Measurements from ENCODE around the gene AP3D1. TPM values are rescaled to one million over a fixed set of nuclear protein-coding genes. Genes with fewer than 3 reads are reported as not detected.

The AP3D1 gene
- total and polyA plus RNA-seq, 9 of the 15 experiments (the other 6 are each of a cell fraction or from before 2014, with no cell fraction given): 1.2 to 86.1 (median 35.9) TPM

DNA sequence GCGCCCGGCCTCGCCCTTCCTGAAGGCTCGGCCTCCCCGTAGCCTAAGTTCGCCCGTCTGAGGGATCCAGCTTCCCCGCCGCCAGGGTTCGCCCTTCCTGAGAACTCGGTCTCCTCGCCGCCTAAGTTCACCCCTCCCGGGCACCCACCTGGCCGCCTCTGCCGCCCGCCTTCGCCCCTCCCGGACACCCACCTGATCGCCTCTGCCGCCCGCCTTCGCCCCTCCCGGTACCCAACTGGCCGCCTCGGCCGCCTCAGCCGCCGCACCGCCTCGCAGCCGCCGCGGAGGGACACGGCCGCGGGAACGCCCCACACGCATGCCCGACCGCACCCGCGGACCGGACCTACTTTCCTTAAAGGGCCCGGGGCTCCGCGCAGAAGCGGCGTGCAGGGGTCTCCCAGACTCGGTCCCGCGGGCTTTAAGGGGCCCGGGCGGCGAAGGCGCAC is 55.3 kb downstream of the AP3D1 start, which contains the start of gene MOB3A (continued):
- TF ChIP-seq ZNF384 (IDR thresholded peaks at IDR 0.05; ENCODE audit: low read depth, low read length): 0 out of 2 replicates have a peak, but pooled peaks have one; percentile 19
- no peak for TF ChIP-seq ZNF175 (CRISPR knock-in tag; IDR thresholded peaks at IDR 0.05; ENCODE audit: low read depth)
- peak; percentile 72; the same call in 1 of the 2 replicates for TF ChIP-seq ELF2 (CRISPR knock-in tag; IDR thresholded peaks at IDR 0.05)
- no peak for TF ChIP-seq RBM22 (IDR thresholded peaks at IDR 0.05; ENCODE audit: low read depth, low read length, poor library complexity, severe bottlenecking)
- TF ChIP-seq ZNF764 (CRISPR knock-in tag; IDR thresholded peaks at IDR 0.05; ENCODE audit: low read depth): 0 out of 2 replicates have a peak, but pooled peaks have one; percentile 27
- TF ChIP-seq ARNT (IDR thresholded peaks at IDR 0.05): 0 out of 4 replicates have a peak, but pooled peaks of 1 of the 2 experiments have one; percentile 6
- TF ChIP-seq BHLHE40 (IDR thresholded peaks at IDR 0.05; ENCODE audit: low read length): peak; percentile 64; the same call in 1 of the 2 replicates
- 0 out of 2 replicates have a peak, but pooled peaks have one; percentile 46 for TF ChIP-seq DEAF1 (CRISPR knock-in tag; IDR thresholded peaks at IDR 0.05)
- 0 out of 4 replicates have a peak, but pooled peaks of 1 of the 2 experiments have one; percentile 67 for TF ChIP-seq MLX (CRISPR knock-in tag; conservative IDR thresholded peaks at IDR 0.05)
- TF ChIP-seq SMAD3 (CRISPR knock-in tag; conservative IDR thresholded peaks at IDR 0.05): 0 out of 2 replicates have a peak, but pooled peaks have one; percentile 17
- TF ChIP-seq, protein P1, sequence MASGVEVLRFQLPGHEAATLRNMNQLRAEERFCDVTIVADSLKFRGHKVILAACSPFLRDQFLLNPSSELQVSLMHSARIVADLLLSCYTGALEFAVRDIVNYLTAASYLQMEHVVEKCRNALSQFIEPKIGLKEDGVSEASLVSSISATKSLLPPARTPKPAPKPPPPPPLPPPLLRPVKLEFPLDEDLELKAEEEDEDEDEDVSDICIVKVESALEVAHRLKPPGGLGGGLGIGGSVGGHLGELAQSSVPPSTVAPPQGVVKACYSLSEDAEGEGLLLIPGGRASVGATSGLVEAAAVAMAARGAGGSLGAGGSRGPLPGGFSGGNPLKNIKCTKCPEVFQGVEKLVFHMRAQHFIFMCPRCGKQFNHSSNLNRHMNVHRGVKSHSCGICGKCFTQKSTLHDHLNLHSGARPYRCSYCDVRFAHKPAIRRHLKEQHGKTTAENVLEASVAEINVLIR (CRISPR knock-in tag; IDR thresholded peaks at IDR 0.05): 0 out of 2 replicates have a peak, but pooled peaks have one; percentile 38
- peak; percentile 71; the same call in 1 of the 2 replicates for TF ChIP-seq ILF3 (IDR thresholded peaks at IDR 0.05; ENCODE audit: borderline replicate concordance)
- no peak for TF ChIP-seq USF2 (CRISPR knock-in tag; IDR thresholded peaks at IDR 0.05)
- peak; percentile 49; the same call in 1 of the 2 replicates for TF ChIP-seq RNF2 (IDR thresholded peaks at IDR 0.05)
- TF ChIP-seq ZNF57 (CRISPR knock-in tag; IDR thresholded peaks at IDR 0.05): no peak
- TF ChIP-seq TEAD4 (IDR thresholded peaks at IDR 0.05; ENCODE audit: low read length): no peak; the same call in 1 of the 2 replicates
- peak; percentile 54; the same call in 1 of the 2 replicates for TF ChIP-seq TEAD4 (CRISPR knock-in tag; IDR thresholded peaks at IDR 0.05; ENCODE audit: borderline replicate concordance)
- TF ChIP-seq NONO (IDR thresholded peaks at IDR 0.05; ENCODE audit: low read depth in 2 of 2, low read length in 1 of 2): peak in 1 of 2 experiments; percentile 78; a peak in 2 of 4 replicates
- TF ChIP-seq, protein P2, sequence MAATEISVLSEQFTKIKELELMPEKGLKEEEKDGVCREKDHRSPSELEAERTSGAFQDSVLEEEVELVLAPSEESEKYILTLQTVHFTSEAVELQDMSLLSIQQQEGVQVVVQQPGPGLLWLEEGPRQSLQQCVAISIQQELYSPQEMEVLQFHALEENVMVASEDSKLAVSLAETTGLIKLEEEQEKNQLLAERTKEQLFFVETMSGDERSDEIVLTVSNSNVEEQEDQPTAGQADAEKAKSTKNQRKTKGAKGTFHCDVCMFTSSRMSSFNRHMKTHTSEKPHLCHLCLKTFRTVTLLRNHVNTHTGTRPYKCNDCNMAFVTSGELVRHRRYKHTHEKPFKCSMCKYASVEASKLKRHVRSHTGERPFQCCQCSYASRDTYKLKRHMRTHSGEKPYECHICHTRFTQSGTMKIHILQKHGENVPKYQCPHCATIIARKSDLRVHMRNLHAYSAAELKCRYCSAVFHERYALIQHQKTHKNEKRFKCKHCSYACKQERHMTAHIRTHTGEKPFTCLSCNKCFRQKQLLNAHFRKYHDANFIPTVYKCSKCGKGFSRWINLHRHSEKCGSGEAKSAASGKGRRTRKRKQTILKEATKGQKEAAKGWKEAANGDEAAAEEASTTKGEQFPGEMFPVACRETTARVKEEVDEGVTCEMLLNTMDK (IDR thresholded peaks at IDR 0.05; ENCODE audit: borderline replicate concordance, insufficient read depth, low read depth, low read length, poor library complexity, severe bottlenecking): peak; percentile 94
- peak; percentile 67; the same call in 1 of the 2 replicates for TF ChIP-seq RUNX1 (IDR thresholded peaks at IDR 0.05; ENCODE audit: low read depth)
- TF ChIP-seq CHD4 (IDR thresholded peaks at IDR 0.05; ENCODE audit: insufficient read depth, insufficient replicate concordance, low read depth, low read length, poor library complexity, severe bottlenecking): peak; percentile 68
